K562 (cell line): ENCODE results near the gene CPTP. TPM values are rescaled to one million over a fixed set of nuclear protein-coding genes. Genes with fewer than 3 reads are reported as not detected.

ENCODE experiments used
- CHD1 ChIP-seq: fragments of 200-600 bp; sonication (generic); IDR thresholded peaks from one replicate; pipeline ENCODE4 v1.6.1; 2012; ENCODE audit warnings: mild to moderate bottlenecking, moderate library complexity, low read length, inconsistent platforms
- TSHZ1 ChIP-seq: fragments of 250-450 bp; sonication (Bioruptor Pico); IDR thresholded peaks from 2 replicates; pipeline ENCODE4 v1.4.0; 2020; ENCODE audit warnings: mild to moderate bottlenecking, moderate library complexity
- USF1 ChIP-seq: sonication (generic); formaldehyde crosslinking; IDR thresholded peaks from 2 replicates; pipeline ENCODE4 v1.9.0; 2022; ENCODE audit warnings: mild to moderate bottlenecking, missing genetic modification reagents
- XRCC5 ChIP-seq: fragments of 200-400 bp; formaldehyde crosslinking; IDR thresholded peaks from 2 replicates; pipeline ENCODE4 v1.6.1; 2017; ENCODE audit warnings: low read depth, mild to moderate bottlenecking, low read length
- ZFP30 ChIP-seq: fragments of 250-450 bp; sonication (Bioruptor Pico); IDR thresholded peaks from 2 replicates; pipeline ENCODE4 v1.8.0; 2022; ENCODE audit warnings: moderate library complexity, mild to moderate bottlenecking, inconsistent platforms, borderline replicate concordance
- ZSCAN29 ChIP-seq: fragments of 450-650 bp; IDR thresholded peaks from 2 replicates; pipeline ENCODE4 v1.6.1; 2017
- polyA plus RNA-seq, 8 experiments: library from polyadenylated mRNA; depleted of rRNA in 4 of 8; stranded (reverse) in 5 of 8; unstranded in 3 of 8; fragments of >200 nt; fragmentation: Nextera tagmentation in 2 of 8; fragmentation: Illumina TruSeq in 1 of 8; extraction: Ambion mirVana in 2 of 8; extraction: Trizol in 1 of 8; gene quantifications; 2 replicates each; pipeline versions ENCODE4 v1.2.1 to v1.2.3, GENCODE V29; 2011 to 2014; ENCODE audit warnings: inconsistent platforms in 1 of 8, missing spikeins in 1 of 8
- total RNA-seq, 7 experiments: library from RNA; depleted of rRNA in 6 of 7; stranded (reverse); fragments of >200 nt in 6 of 7; fragmentation: Illumina TruSeq in 2 of 7; extraction: Trizol in 2 of 7; gene quantifications; 2 replicates each; pipeline versions ENCODE4 v1.2.1 to v1.2.3, GENCODE V29; 2011 to 2021; ENCODE audit warnings: low replicate concordance in 1 of 7
- TF ChIP-seq, protein P1 (sequence below), 2 experiments: IDR thresholded peaks in 1 of 2; conservative IDR thresholded peaks in 1 of 2; 2 replicates each; pipeline ENCODE4 v1.6.1; 2016; ENCODE audit warnings: low read depth in 2 of 2, mild to moderate bottlenecking in 1 of 2, missing compliant biosample characterization in 1 of 2, missing genetic modification characterization in 1 of 2, moderate library complexity in 1 of 2
- TF ChIP-seq, protein P2 (sequence below): fragments of 450-650 bp; IDR thresholded peaks from 2 replicates; pipeline ENCODE4 v1.6.1; 2017; ENCODE audit warnings: antibody characterized with exemption, mild to moderate bottlenecking

The CPTP gene
- total and polyA plus RNA-seq, 9 of the 15 experiments (the other 6 are each of a cell fraction or from before 2014, with no cell fraction given) = 0.11 to 25.8 (median 3.5) TPM

GRCh38 chr1:1291023-1291528, 33.5 kb upstream of the CPTP start (continued):
- TF ChIP-seq TSHZ1 (CRISPR knock-in tag) (no peak), USF1 (CRISPR knock-in tag) (0 out of 2 replicates have a peak, but pooled peaks have one; percentile 5), ZFP30 (no peak), ZSCAN29 (no peak), CHD1 (no peak), XRCC5 (no peak)
- TF ChIP-seq, protein P1, sequence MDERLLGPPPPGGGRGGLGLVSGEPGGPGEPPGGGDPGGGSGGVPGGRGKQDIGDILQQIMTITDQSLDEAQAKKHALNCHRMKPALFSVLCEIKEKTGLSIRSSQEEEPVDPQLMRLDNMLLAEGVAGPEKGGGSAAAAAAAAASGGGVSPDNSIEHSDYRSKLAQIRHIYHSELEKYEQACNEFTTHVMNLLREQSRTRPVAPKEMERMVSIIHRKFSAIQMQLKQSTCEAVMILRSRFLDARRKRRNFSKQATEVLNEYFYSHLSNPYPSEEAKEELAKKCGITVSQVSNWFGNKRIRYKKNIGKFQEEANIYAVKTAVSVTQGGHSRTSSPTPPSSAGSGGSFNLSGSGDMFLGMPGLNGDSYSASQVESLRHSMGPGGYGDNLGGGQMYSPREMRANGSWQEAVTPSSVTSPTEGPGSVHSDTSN (CRISPR knock-in tag; IDR thresholded peaks at IDR 0.05; ENCODE audit: low read depth) = no peak
- TF ChIP-seq, protein P1 (tag; conservative IDR thresholded peaks at IDR 0.05; ENCODE audit: low read depth) = no peak
- TF ChIP-seq, protein P2, sequence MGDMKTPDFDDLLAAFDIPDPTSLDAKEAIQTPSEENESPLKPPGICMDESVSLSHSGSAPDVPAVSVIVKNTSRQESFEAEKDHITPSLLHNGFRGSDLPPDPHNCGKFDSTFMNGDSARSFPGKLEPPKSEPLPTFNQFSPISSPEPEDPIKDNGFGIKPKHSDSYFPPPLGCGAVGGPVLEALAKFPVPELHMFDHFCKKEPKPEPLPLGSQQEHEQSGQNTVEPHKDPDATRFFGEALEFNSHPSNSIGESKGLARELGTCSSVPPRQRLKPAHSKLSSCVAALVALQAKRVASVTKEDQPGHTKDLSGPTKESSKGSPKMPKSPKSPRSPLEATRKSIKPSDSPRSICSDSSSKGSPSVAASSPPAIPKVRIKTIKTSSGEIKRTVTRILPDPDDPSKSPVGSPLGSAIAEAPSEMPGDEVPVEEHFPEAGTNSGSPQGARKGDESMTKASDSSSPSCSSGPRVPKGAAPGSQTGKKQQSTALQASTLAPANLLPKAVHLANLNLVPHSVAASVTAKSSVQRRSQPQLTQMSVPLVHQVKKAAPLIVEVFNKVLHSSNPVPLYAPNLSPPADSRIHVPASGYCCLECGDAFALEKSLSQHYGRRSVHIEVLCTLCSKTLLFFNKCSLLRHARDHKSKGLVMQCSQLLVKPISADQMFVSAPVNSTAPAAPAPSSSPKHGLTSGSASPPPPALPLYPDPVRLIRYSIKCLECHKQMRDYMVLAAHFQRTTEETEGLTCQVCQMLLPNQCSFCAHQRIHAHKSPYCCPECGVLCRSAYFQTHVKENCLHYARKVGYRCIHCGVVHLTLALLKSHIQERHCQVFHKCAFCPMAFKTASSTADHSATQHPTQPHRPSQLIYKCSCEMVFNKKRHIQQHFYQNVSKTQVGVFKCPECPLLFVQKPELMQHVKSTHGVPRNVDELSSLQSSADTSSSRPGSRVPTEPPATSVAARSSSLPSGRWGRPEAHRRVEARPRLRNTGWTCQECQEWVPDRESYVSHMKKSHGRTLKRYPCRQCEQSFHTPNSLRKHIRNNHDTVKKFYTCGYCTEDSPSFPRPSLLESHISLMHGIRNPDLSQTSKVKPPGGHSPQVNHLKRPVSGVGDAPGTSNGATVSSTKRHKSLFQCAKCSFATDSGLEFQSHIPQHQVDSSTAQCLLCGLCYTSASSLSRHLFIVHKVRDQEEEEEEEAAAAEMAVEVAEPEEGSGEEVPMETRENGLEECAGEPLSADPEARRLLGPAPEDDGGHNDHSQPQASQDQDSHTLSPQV = no peak
